Activated CD4-positive, alpha-beta T cell treated with anti-CD3 and anti-CD28 coated beads, Interleukin-2, amount 50 U/mL, for 48 hours (primary cell): Measurements from ENCODE around the gene TMPRSS9.
"Not testable (repeated sequence)": the region's sequence is repeated elsewhere in the genome, so short reads cannot be mapped to it uniquely, and the experiment has no call there.

Experiments
- DNase-seq, 2 experiments: peaks; one replicate each; pipeline ENCODE4 v3.0.0-alpha.2; 2020

Gene TMPRSS9

DNA sequence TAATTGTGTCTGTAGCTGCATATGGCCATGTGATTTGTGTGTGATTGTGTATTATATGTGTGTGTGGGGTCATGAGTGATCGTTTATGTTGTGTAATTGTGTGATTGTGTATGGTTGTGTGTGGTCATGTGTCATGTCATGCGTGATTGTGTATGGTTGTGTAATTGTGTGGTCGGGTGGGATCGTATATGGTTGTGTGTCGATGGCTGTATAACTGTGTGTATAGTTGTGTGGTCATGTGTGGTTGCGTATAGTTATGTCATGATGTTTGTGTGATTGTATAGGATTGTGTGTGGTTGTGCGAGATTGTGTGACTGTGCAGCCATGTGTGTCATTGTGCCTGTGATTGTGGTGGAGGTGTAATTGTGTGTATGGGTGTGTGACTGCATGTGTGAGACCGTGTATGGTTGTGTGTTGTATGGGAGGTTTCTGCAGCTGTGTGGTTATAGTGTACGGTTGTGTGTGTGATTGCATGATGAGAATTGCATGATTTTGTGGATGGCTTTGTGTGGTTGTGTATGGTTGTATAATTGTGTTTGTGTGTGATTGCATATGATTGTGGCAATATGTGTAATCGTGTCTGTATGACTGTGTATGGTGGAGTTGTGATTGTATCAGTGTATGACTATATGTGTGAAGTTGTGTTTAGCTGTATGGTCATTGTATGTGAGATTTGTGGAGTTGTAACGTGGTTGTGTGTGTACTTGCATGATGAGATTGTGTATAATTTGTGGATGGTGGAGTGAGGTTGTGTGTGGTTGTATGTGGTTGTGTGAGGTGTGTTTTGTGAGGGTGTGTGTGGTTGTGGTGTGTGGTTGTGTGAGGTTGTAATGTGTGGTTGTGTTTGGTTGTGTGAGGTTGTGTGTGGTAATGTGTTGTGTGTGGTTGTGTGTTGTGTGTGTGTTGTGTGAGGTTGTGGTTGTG lies 2.2 kb downstream of the TMPRSS9 start:
- no peak for DNase-seq

DNA sequence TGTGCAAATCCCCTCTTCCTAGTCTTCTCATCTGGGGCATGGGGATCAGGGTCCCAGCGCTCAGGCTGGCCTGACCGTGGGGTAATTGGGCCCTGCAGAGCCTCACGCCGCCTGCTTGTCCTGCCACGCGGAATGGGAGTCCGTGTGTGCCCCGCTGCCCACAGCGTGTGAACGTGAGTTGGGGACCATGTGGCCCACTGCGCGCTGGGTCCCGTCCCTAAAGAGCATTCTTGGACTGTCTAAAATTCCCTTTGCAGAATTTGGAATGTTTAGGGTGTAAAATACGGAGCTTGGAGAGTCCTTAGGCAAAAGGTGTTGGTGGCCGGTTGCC lies 2.9 kb downstream of the TMPRSS9 start:
- no peak for DNase-seq

DNA sequence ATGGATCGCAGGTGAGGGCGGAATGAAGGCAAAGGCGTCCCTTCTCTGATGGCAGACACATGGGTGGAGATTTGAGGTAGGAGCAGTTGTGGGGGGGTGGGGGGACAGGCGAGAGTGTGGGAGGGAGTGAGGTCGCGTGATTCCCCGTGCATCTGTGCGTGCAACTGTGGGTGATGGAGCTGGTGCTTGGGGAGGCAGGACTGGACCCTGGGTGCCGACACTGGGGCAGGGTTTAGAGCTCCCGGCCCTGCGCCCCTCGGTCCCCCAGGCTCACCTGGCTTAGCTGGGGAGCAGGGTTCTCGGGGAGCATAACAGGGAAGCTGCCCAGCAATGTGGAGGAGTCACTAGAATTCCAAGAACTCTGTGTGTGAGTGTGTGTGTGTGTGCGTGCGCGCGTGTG lies 3.4 kb downstream of the TMPRSS9 start:
- DNase-seq = no peak

DNA sequence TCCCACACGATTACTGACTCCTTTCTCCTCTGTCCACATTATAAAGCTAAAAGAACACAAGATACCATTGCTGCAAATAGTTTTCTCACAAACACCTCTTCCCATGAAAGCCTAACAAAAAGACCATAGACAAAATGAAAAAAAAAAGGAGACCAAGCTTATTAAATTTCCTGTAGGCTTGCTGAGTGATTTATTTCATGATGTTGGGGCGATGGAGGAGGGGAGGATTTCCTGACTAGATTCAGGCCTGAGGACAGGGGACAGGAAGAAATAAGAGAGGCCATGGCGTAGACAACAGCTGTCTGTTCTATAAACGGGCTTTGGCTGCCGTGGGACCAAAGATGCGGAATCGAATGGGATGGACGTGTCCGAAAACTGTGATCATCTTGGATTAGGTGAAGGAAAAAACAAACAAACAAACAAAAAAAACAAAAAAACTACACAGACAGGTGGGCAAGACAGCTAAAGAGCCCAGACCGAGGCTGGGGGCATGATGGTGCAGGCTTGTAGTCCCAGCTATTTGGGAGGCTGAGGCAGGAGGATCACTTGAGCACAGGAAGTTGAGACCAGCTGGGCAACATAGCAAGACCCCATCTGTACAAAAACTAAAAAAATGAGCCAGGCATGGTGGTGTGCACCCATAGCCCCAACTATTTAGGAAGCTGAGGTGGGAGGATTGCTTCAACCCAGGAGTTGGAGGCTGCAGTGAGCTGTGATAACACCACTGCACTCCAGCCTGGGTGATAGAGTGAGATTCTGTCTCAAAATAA lies 5.3 kb downstream of the TMPRSS9 start:
- no peak for DNase-seq

DNA sequence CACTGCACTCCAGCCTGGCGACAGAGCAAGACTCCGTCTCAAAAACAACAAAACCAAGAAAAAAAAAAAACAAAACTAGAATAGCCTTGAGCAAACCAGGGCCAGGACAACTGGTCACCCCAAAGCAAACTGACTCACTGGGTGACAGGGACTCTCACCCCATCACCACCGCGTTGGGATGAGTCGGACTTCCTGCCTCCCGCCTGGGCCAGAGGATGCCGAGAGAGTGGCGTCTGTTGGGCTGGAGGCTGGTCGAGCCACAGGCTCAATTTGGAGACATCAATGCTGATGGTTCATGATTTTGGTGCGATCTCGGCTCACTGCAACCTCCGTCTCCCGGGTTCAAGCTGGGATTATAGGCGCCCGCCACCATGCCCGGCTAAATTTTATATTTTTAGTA lies 11.6 kb downstream of the TMPRSS9 start:
- DNase-seq = no peak

DNA sequence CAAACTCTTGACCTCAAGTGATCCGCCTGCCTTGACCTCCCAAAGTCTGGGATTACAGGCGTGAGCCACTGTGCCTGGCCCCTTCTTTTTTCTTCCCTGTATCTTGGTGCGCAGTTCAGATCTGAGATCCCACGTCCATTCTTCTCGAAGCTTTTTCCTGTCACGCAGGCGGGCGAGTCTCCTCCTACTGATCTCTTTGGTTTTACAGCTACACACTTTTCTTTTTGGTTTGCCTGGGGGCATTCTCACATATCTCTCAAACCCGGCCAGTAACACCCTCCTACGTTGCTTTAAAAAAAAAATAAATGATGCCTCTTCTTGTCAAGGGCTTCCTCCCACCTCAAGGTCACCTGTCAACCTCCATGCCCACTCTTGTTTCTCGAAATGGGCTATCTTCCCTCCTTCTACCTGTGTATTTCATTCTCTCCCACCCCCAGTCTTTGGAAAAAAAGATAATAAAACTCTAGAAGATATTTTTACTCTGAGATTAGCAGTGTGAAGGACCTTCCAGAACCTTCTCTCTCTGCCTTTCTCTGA lies 12.1 kb downstream of the TMPRSS9 start:
- no peak for DNase-seq

DNA sequence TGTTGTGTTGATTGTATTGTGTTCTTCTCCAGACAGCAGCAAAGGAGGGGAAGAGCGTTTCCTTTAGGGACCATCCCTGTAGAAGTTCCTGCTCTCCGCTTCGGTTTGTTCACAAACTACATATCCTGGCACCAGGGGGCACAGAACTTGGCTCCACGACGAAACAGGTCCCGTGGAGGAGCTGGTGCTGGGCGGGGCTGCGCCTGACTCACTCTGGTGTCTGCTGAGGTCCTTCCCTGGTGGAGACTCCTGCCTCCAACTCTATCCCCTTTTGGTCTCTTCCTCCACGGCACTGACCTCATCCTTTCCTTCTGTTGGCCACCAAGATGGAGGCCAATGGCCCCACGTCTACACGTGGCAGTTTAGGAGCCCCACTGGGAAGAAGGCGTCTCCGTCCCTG lies 14.7 kb downstream of the TMPRSS9 start:
- no peak for DNase-seq

DNA sequence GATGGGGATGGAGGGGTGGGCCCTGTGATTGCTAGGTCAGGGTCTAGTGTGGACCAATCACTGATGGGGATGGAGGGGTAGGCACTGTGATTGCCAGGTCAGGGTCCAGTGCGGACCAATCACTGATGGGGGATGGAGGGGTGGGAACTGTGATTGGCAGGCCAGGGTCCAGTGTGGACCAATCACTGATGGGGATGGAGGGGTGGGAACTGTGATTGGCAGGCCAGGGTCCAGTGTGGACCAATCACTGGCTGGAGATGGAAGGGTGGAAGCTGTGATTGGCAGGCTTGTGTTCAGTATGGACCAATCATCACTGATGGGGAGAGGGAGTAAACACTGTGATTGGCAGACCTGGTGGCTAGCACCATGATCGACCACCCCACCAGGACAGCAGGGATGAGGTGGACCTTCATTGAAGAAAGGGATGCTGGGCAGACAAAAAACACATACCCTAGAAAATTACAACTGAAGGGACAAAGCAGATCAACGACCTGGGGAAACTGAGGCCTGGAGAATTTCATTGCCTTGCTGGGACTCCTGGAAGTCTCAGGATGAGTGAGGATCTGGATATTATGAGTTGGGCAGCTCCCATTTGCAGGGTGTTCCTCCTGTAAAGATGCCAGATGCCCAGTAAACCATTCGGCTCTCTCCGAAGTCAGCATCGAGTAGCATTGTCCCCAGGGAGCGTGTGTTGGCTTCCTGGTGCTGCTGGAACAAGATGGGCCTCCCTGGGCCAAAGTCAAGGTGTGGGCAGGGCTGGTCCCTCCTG lies 15.5 kb downstream of the TMPRSS9 start:
- no peak for DNase-seq

DNA sequence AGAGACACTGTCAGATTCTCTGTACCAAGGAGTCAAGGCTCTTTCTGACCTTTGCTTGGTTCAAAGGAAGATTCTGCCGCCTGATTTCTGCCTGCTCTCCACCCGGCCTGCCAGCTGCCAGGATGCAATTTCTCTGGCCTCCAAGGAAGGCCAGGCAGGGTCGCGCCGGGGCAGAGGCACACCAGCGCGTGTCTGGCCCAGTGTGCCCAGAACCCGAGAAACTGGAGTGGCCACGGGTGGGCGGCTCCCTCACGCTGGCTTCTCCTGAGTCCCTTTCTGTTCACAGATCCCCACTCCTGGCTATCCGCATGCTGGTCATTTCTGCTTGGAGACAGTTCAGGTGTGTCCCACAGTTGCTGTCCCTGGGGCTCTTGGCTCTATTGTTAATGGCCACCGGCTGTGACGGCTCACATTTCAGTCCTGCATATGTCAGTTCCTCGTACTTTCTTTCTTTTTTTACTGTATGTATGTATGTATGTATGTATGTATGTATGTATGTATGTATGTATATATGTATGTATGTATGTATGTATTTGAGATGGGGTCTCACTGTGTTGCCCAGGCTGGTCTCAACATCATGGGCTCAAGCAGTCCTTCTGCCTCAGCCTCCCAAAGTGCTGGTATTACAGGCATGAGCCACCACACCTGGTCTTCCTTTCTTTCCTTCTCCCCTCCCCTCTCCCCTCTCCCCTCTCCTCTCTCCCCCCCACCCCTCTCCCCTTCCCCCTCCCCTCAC lies 16.9 kb downstream of the TMPRSS9 start:
- no peak for DNase-seq

DNA sequence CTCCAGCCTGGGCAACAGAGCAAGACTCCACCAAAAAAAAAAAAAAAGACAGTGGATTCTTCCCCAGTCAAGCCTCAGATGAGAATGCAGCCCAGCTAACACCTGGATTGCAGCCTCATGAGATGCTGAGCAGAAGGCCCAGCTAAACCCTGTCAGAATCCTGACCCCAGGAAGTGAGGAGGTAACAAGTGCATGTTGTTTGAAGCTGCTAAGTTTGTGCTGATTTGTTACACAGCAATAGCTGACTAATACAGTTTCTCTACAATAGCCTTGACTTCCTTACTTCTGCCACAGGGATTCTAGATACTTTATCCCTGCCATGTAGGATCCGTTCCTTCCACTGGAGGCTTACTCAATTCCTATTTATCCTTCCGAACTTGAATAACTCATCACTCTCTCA lies 20.5 kb downstream of the TMPRSS9 start:
- DNase-seq = no peak

DNA sequence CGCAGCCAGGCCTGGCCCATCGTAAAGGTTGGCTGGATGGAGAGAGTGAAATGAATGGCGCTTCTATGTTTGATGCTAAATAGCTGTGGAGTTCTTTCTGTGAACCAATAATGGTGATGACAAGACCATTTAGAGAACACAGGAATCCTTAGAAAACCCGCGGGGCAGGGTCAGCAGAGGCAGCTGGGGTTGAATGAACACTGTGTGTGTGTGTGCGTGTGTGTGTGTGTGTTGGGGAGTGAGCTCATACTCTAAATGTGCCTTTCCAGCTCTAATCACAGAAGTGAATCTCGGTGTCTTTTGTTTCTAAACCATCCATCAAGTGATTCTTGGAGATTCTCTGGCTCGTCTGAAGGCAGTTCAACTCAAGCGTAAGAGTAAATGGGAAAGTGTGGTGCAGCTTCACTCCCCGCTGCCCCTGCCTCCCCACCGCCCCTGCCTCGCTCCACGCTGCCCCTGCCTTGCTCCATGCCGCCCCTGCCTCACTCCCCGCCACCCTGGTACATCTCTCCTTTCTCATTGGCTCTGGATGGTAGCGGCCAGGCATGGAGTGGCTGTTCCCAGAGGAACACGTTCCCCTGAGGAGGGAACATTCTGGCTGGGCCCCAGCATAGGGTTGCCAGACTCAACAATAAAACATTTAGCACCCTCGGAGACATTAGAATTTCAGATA lies 21.2 kb downstream of the TMPRSS9 start:
- no peak for DNase-seq

DNA sequence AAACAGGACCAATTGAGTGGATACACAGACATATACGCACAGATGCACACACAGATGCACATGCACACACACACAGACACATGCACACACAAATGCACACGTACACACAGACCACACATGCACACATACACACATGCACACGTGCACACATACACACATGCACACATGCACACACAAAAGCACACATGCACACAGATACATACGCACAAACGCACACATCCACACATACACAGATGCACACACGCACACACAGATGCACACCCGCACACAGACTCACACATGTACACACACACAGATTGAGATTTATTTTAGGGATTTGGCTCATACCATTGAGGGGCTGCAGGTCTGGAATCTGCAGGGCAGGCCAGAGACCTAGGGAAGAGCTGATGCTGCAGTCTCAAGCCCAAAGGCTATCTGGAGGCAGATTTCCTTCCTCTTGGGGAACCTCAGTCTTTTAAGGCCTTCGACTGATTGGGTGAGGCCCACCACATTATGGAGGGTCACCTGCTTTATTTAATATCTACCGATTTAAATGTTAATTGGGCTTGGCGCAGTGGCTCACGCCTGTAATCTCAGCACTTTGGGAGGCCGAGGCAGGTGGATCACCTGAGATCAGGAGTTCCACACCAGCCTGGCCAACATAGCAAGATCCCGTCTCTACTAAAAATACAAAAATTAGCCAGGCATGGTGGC lies 22.6 kb downstream of the TMPRSS9 start:
- no peak for DNase-seq

DNA sequence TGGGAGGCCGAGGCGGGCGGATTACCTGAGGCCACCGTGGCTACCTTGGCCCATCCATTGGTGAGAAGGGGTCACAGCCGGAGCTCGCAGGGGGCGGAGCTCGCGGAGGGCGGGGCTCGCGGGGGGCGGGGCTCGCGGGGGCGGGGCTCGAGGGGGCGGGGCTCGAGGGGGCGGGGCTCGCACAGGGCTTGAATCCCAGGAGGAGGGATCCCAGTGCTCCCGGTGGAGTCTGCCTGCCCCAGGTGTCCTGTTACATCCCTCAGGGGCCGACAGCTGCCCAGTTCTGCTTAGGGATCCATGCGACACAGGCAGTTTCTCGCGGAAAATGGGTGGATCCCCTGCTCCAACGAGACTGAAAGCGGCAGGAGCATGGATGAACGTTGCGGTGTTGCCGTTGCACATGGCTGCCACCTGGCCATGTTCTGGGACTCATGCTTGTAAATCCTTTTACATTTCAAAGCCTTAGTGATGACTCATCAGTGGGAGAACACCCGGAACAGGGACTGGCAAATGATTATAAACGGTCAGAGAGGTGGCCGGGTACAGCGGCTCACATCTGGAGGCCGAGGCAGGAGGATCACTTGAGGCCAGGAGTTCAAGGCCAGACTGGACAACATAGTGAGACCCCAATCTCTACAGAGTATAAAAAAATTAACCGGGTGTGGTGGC lies 25.1 kb downstream of the TMPRSS9 start:
- DNase-seq = peak in 1 of 2 experiments; percentile 13

DNA sequence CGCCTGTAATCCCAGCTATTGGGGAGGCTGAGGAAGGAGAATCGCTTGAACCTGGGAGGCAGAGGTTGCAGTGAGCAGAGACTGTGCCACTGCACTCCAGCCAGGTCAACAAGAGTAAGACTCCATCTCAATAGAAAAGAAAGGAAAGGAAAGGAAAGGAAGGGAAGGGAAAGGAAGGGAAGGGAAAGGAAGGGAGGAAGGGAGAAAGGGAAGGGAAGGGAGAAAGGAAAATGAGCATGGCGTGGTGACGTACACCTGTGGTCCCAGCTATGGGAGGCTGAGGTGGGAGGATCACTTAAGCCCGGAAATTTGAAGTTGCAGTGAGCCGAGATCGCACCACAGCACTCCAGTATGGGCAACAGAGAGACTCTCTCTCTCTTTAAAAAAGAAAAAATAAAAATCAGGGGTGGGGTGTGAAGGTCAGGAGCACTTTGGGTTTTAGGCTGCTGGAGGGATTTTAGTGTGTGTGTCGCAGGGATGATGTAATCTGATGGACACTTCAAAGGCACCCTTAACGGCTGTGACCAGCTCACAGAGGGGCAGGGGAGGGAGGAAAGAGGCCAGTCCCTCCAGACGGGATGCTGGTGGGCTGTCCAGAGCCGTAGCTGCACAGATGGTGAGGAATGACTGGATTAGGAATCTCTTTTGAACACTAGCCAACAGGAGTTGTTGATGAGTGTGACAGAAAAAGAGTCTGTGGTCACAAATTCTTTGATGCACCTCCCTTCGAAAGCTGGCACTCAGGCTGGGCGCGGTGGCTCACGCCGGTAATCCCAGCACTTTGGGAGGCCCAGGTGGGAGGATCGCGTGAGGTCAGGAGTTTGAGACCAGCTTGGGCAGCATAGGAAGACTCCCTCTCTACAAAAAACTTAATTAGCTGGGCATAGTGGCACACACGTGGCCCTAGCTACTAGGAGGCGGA lies 27.6 kb downstream of the TMPRSS9 start:
- no peak for DNase-seq

DNA sequence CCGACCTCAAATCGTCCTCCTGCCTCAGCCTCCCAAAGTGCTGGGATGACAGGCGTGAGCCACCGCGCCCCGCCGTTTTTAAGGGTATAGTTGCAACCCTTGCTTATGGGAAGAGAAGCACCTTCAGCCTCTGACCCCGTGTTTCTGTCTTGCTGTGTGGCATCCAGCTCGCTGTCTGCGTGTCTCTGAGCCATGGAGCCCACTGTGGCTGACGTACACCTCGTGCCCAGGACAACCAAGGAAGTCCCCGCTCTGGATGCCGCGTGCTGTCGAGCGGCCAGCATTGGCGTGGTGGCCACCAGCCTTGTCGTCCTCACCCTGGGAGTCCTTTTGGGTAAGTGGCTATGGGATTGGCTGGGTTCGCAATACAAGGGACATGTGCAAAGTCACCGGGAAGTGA lies 29.5 kb downstream of the TMPRSS9 start:
- no peak for DNase-seq

DNA sequence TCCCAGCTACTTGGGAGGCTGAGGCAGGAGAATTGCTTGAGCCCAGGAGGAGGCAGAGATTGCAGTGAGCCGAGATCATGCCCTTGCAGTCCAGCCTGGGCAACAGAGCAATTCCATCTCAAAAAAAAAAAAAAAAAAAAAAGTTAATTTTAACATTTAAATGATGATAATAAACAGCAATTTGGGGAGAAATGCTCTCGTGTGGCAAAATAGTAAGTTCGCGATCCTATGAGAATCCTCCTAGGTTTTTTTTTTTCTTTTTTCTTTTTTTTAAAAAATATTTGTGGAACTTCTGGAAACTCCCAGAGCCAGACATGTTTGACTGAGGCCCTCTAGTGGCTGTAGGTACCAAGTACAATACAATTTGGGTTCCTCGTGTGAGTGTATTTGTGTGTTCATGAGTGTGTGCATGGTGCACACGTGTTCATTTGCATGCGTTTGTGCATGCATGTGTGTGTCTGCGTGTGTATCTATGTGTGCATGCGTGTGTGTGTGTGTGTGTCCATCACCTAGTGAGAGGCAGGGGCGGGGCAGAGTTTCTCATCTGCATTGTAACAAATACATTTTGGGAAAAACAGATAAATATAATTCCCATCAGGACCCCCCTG lies 31.2 kb downstream of the TMPRSS9 start:
- DNase-seq = peak; percentile 31 to 38

DNA sequence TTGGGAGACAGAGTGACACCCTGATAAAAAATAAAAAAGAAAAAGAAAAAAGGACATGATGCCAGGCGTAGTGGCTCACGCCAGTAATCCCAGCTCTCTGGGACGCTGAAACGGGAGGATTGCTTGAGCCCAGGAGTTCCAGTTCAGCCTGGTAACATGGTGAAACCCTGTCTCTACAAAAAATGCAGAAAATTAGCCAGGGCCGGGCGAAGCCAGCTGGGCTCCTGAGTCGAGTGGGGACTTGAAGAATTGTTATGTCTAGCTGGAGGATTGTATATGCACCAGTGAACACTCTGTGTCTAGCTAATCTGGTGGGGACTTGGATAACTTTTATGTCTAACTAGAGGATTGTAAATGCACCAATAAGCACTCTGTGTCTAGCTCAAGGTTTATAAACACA lies 32.3 kb downstream of the TMPRSS9 start:
- DNase-seq = no peak

DNA sequence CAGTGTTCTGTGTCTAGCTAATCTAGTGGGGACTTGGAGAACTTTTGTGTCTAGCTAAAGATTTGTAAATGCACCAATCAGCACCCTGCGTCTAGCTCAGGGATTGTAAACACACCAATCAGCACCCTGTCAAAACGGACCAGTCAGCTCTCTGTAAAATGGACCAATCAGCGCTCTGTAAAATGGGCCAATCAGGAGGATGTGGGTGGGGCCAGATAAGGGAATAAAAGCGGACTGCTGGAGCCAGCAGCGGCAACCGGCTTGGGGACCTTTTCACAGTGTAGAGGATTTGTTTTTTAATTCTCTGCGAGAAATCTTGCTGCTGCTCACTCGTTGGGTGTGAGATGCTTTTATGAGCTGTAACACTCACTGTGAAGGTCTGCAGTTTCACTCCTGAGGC lies 32.8 kb downstream of the TMPRSS9 start:
- not testable (repeated sequence) for DNase-seq

DNA sequence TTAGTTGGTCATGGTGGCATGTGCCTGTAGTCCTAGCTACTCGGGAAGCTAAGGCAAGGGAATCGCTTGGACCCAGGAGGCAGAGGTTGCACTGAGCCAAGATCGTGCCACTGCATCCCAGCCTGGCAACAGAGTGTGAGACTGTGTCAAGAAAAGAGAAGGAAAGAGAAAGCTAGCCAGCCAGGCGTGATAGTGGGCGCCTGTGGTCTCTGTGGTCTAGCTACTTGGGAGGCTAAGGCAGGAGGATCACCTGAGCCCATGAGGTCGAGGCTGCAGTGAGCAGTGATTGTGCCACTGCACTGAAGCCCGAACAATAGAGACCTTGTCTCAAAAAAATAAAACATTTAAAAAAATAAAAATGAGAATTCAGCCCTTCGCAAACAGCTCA lies 34.0 kb downstream of the TMPRSS9 start:
- no peak for DNase-seq
